Caco-2 (cell line): Measurements from ENCODE around the gene PSRC1. TPM values are rescaled to one million over a fixed set of nuclear protein-coding genes. Genes with fewer than 3 reads are reported as not detected.
"Not testable (repeated sequence)": the region's sequence is repeated elsewhere in the genome, so short reads cannot be mapped to it uniquely, and the experiment has no call there.

Source experiments
- BruUV-seq: library from RNA; stranded (reverse); fragments of 400-500 nt; replicated peaks from 2 replicates; lab custom pipeline; 2021; lab: Mats Ljungman, UMichigan
- CTCF ChIA-PET: fragments of 300-600 bp; sonication (Branson Sonifier 250); formaldehyde crosslinking; loops from one replicate; lab custom pipeline; 2022; ENCODE audit warnings: antibody characterized with exemption; lab: Charles Lee
- POLR2A ChIA-PET: fragments of 300-600 bp; sonication (Branson Sonifier 250); formaldehyde crosslinking; loops from one replicate; lab custom pipeline; 2022; ENCODE audit warnings: antibody characterized with exemption; lab: Charles Lee
- DNase-seq, 2 experiments: peaks; one replicate each; pipeline versions ENCODE4 v3.0.0 to v3.0.0-alpha.2; 2020 to 2022
- H3K27me3 ChIP-seq: replicated peaks from 2 replicates; pipeline ENCODE4 v1.6.0; 2011; ENCODE audit warnings: low read length; ENCODE audit not compliant: control insufficient read depth, insufficient read depth
- H3K36me3 ChIP-seq: 2 replicates; pipeline ENCODE4 v1.5.1; 2011; ENCODE audit warnings: low read length; ENCODE audit not compliant: control insufficient read depth, insufficient read depth
- H3K4me1 ChIP-seq: fragments of 250-450 bp; sonication (Bioruptor Pico); 2 replicates; pipeline ENCODE4 v1.5.1; 2020; ENCODE audit warnings: mild to moderate bottlenecking
- H3K4me3 ChIP-seq: 2 replicates; pipeline ENCODE4 v1.5.1; 2011; ENCODE audit warnings: low read depth, mild to moderate bottlenecking, control low read depth, low read length
- H3K9me3 ChIP-seq: fragments of 250-450 bp; sonication (Bioruptor Pico); 2 replicates; pipeline ENCODE4 v1.5.1; 2020; ENCODE audit warnings: mild to moderate bottlenecking, moderate library complexity
- H3K27ac Mint-ChIP-seq: one replicate; pipeline ENCODE4 v1.8.0; 2022; ENCODE audit warnings: mixed read lengths; ENCODE audit not compliant: unreplicated experiment
- H3K27me3 Mint-ChIP-seq: one replicate; pipeline ENCODE4 v1.8.0; 2022; ENCODE audit warnings: mixed read lengths; ENCODE audit not compliant: insufficient read depth, unreplicated experiment
- H3K36me3 Mint-ChIP-seq: one replicate; pipeline ENCODE4 v1.8.0; 2022; ENCODE audit warnings: mild to moderate bottlenecking, mixed read lengths; ENCODE audit not compliant: insufficient read depth, unreplicated experiment
- H3K4me1 Mint-ChIP-seq: one replicate; pipeline ENCODE4 v1.8.0; 2022; ENCODE audit warnings: low read depth, mixed read lengths; ENCODE audit not compliant: unreplicated experiment
- H3K4me3 Mint-ChIP-seq: one replicate; pipeline ENCODE4 v1.8.0; 2022; ENCODE audit warnings: mild to moderate bottlenecking, moderate library complexity, mixed read lengths; ENCODE audit not compliant: unreplicated experiment
- H3K9me3 Mint-ChIP-seq: one replicate; pipeline ENCODE4 v1.8.0; 2022; ENCODE audit warnings: mixed read lengths; ENCODE audit not compliant: unreplicated experiment
- intact Hi-C: fragments of 100-400 bp; cut with micrococcal nuclease; formaldehyde crosslinking; loops from one replicate; pipeline ENCODE4 v1.10.0; 2022; ENCODE audit not compliant: unreplicated experiment
- total RNA-seq: library from RNA; stranded (reverse); gene quantifications from 2 replicates; pipeline ENCODE4 v1.2.3, GENCODE V29; 2022
- TF ChIP-seq, protein P1 (sequence below), 2 experiments: fragments of 200-600 bp in 1 of 2; IDR thresholded peaks; 1 replicate in 1 of 2; 2 replicates in 1 of 2; pipeline versions ENCODE4 v1.5.1 to v1.8.0; 2011 to 2022; ENCODE audit warnings: antibody characterized with exemption in 1 of 2, control low read depth in 1 of 2, inconsistent platforms in 1 of 2, low read depth in 1 of 2, low read length in 1 of 2, mild to moderate bottlenecking in 1 of 2, moderate library complexity in 1 of 2; ENCODE audit not compliant: insufficient read depth in 1 of 2, severe bottlenecking in 1 of 2, unreplicated experiment in 1 of 2

The PSRC1 gene
- total RNA-seq, 1 experiment from 2014 or later, result 24.9 TPM

DNA sequence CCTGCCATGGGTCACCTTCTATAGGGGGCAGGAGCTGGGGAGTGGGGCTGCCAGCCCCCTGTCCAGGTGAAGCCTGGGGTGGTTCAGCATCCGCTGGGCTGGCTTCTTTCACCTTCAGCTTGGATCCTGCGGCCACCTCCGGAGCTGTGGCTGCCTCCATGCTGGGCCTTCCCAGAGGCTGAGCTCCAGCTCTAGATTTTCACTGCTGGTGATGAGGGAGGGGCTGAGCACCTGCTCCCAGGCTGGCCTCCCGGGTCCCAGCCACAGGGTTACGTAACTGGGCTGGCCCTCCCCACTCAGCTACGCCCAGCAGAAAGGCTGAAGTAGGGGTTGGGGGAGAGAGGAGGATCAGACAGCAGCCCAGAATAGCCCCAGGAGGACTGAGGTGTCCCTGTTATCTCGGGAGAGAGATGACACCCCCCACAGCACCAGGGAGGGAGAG lies 23.9 kb upstream of the PSRC1 start, which contains the start of gene MYBPHL:
MYBPHL (minus strand) TSS at position 180 of the 442 bp plus-strand sequence; CDS start at position 160, 20 bp downstream.
- Histone ChIP-seq H3K4me1 (no peaks in the 10 kb centered on the region), H3K27me3 (no peaks in the 10 kb centered on the region), H3K4me3 (no peak within 1 kb of the TSS), H3K36me3 (no peaks in the 10 kb centered on the region), H3K9me3 (no peaks in the 10 kb centered on the region)
- Mint-ChIP-seq H3K36me3 (peaks cover 11% of the 10 kb centered on the region), H3K27me3 (no peaks in the 10 kb centered on the region), H3K4me3 (no peak within 1 kb of the TSS), H3K27ac (no peak within 1 kb of the TSS), H3K4me1 (no peaks in the 10 kb centered on the region), H3K9me3 (no peaks in the 10 kb centered on the region)
- TF ChIP-seq, protein P1, sequence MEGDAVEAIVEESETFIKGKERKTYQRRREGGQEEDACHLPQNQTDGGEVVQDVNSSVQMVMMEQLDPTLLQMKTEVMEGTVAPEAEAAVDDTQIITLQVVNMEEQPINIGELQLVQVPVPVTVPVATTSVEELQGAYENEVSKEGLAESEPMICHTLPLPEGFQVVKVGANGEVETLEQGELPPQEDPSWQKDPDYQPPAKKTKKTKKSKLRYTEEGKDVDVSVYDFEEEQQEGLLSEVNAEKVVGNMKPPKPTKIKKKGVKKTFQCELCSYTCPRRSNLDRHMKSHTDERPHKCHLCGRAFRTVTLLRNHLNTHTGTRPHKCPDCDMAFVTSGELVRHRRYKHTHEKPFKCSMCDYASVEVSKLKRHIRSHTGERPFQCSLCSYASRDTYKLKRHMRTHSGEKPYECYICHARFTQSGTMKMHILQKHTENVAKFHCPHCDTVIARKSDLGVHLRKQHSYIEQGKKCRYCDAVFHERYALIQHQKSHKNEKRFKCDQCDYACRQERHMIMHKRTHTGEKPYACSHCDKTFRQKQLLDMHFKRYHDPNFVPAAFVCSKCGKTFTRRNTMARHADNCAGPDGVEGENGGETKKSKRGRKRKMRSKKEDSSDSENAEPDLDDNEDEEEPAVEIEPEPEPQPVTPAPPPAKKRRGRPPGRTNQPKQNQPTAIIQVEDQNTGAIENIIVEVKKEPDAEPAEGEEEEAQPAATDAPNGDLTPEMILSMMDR (IDR thresholded peaks at IDR 0.05; ENCODE audit: insufficient read depth in 1 of 2, low read depth in 1 of 2, low read length in 1 of 2, severe bottlenecking in 1 of 2, unreplicated experiment in 1 of 2), result no peak
- no TSS peak for BruUV-seq
- ChIA-PET CTCF (interaction anchor here (0.7 to 1.3 kb wide), 2 partner anchors 29 to 34 kb away, joined by 4 read pairs; no protein-coding TSS in a partner anchor), POLR2A (no interaction called here)
- no peak for DNase-seq
- intact Hi-C loops, result no loop called here

GRCh38 chr1:109305991-109306390 lies 23.0 kb upstream of the PSRC1 start:
- H3K4me1 ChIP-seq, DNase-seq, H3K9me3 ChIP-seq, H3K4me3 ChIP-seq, CTCF ChIA-PET, H3K27ac Mint-ChIP-seq, H3K4me1 Mint-ChIP-seq, H3K27me3 ChIP-seq, BruUV-seq, H3K4me3 Mint-ChIP-seq, intact Hi-C loops, H3K9me3 Mint-ChIP-seq, H3K36me3 Mint-ChIP-seq, POLR2A ChIA-PET, H3K27me3 Mint-ChIP-seq, H3K36me3 ChIP-seq: not testable (repeated sequence)

GRCh38 chr1:109304226-109304920 lies 21.4 kb upstream of the PSRC1 start:
- peaks cover 2% of the 10 kb centered on the region for H3K4me1 ChIP-seq
- BruUV-seq, result no TSS peak
- no peaks in the 10 kb centered on the region for H3K4me1 Mint-ChIP-seq
- TF ChIP-seq, protein P1 (IDR thresholded peaks at IDR 0.05; ENCODE audit: insufficient read depth in 1 of 2, low read depth in 1 of 2, low read length in 1 of 2, severe bottlenecking in 1 of 2, unreplicated experiment in 1 of 2), result no peak
- intact Hi-C loops, result no loop called here
- no peak overlapping the region for H3K27ac Mint-ChIP-seq
- peaks cover 6% of the 10 kb centered on the region for H3K36me3 Mint-ChIP-seq
- H3K4me3 ChIP-seq, result no peak overlapping the region
- no peaks in the 10 kb centered on the region for H3K36me3 ChIP-seq
- ChIA-PET POLR2A (no interaction called here), CTCF (interaction anchor here (0.6 kb wide), 1 partner anchor 9 kb away, joined by 3 read pairs; no protein-coding TSS in a partner anchor)
- no peaks in the 10 kb centered on the region for H3K9me3 ChIP-seq
- no peaks in the 10 kb centered on the region for H3K27me3 Mint-ChIP-seq
- no peaks in the 10 kb centered on the region for H3K27me3 ChIP-seq
- H3K4me3 Mint-ChIP-seq, result no peak overlapping the region
- no peaks in the 10 kb centered on the region for H3K9me3 Mint-ChIP-seq
- no peak for DNase-seq
